ENCODE data around the gene RUBCNL.

GRCh38 chr13:46379611-46380010, 7.4 kb downstream of the RUBCNL start:
- TF ChIP-seq SUZ12 (IDR thresholded peaks at IDR 0.05; ENCODE audit: extremely low read depth, insufficient read depth, insufficient read length), result no peak
- TF ChIP-seq ZNF274 (IDR thresholded peaks at IDR 0.05; ENCODE audit: low read depth, low read length), result no peak

Data from NT2/D1 (cell line).